GM18511 (cell line): ENCODE measurements around the gene BCAS3.
"Not testable (repeated sequence)": the region's sequence is repeated elsewhere in the genome, so short reads cannot be mapped to it uniquely, and the experiment has no call there.

Source experiments
- ATAC-seq: cut with Tn5 transposase; IDR thresholded peaks from one replicate; pipeline ENCODE4 v1.9.1; 2021; ENCODE audit warnings: mild to moderate bottlenecking, moderate library complexity; ENCODE audit not compliant: unreplicated experiment

BCAS3 gene

DNA sequence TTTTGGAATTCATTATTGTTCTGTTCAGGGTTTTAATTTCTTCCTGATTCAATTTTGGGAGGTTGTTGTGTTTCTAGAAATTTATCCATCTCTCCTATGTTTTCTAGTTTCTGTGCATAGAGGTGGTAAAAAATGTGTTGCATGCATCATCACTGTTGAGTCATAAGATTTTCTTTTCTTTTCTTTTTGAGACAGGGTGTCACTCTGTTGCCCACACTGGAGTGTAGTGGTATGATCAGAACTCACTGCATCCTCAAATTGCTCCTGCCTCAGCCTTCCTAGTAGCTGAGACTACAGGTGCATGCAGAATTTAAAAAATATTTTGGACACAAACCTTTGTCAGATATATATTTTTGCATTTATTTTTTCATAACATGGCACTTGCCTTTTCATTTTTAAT, 184.8 kb downstream of the BCAS3 start:
- no peak for ATAC-seq

DNA sequence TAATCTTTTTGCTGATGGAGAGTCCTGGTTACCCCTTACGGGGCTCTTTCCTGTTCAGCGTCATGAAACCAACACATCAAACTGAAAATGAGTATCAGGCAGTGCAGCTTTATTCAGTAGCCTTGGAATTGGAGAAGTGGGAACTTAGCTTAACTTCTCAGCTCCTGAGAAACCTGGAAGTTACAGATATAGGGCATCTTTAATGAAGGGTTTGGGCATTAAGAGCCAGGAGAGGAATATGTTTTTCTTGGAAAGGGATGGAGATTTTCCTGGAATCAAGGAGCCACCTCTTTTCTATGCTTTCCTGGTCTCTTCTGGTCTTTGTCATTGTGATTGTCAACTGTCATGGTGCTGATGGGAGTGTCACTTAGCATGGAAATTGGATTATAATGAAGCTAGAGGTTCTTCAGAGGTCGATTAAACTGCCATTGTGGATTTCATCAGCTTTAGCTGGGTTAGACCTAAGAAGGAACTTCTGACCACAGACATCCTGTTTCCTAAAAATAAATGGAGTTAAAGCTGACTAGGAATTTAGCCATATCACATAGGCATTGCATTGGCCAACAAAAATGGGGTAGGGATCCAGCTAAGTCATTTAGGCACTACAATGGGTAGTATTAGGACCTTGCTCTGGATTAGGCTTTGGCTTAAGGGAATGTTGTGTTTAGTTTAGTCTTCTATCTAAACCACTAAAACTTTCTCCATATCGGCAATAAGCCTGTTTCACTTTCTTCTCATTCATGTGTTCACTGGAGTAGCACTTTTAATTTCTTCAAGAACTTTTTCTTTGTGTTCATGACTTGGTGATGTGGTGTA, 186.4 kb downstream of the BCAS3 start:
- no peak for ATAC-seq

DNA sequence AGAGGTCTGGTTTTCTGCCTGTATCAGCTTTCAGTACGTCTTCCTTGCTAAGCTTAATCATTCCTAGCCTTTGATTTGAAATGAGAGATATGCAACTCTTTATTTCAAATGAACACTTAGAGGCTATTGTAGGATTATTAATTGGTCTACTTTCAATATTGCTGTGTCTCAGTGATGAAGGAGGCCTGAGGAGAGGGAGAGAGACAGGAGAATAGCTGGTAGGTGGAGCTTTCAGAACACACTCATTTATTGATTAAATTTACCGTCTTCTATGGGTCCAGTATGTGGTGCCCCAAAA, 187.0 kb downstream of the BCAS3 start:
- no peak for ATAC-seq

DNA sequence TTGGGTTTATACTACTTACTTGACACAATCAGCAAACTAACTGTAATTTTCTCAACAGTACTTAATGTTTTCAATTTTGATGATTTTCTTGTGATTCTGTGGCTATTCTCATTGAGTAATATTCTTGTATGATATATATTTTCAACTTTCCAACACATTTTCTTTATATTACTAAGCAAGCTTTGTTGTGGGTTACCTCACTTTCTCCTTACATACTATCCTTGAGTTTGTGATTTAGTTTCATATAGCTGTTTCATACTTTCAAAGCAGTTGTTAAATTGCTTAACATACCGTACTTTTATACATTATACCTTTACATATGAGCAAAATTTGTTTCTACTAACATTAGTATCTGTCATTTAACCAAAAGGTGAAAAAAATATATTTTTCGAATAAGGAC, 197.1 kb downstream of the BCAS3 start:
- ATAC-seq, result no peak

DNA sequence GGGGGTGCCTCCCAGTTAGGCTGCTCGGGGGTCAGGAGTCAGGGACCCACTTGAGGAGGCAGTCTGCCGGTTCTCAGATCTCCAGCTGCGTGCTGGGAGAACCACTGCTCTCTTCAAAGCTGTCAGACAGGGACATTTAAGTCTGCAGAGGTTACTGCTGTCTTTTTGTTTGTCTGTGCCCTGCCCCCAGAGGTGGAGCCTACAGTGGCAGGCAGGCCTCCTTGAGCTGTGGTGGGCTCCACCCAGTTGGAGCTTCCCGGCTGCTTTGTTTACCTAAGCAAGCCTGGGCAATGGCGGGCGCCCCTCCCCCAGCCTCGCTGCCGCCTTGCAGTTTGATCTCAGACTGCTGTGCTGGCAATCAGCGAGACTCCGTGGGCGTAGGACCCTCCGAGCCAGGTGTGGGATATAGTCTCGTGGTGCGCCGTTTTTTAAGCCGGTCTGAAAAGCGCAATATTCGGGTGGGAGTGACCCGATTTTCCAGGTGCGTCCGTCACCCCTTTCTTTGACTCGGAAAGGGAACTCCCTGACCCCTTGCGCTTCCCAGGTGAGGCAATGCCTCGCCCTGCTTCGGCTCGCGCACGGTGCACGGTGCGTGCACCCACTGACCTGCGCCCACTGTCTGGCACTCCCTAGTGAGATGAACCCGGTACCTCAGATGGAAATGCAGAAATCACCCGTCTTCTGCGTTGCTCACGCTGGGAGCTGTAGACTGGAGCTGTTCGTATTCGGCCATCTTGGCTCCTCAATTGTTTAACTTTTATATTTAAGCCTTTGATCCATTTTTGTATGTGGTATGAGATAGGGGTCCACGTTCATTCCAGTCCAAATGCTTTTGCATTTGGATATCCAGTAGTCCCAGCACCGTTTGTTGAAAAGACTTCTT, 209.3 kb downstream of the BCAS3 start:
- ATAC-seq, result not testable (repeated sequence)

DNA sequence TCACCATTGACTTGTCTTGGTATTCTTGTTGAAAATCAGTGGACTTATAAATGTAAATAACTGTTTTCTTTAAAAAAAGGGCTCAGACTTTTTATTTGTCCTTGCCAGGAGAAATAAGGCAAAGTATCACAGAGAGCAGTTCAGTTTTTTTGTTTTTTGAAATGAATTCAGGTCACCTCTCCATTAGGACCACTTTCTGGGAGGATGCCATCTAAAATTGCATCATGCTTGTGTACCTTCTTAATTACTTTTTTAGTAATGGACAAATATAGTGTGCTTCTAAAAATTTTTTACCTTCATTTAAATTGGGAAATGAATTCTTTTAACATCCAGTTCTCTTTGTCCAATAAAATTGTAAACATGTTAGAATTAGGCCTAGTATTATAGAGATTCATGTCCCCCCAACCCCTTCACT, 210.0 kb downstream of the BCAS3 start:
- ATAC-seq, result no peak

DNA sequence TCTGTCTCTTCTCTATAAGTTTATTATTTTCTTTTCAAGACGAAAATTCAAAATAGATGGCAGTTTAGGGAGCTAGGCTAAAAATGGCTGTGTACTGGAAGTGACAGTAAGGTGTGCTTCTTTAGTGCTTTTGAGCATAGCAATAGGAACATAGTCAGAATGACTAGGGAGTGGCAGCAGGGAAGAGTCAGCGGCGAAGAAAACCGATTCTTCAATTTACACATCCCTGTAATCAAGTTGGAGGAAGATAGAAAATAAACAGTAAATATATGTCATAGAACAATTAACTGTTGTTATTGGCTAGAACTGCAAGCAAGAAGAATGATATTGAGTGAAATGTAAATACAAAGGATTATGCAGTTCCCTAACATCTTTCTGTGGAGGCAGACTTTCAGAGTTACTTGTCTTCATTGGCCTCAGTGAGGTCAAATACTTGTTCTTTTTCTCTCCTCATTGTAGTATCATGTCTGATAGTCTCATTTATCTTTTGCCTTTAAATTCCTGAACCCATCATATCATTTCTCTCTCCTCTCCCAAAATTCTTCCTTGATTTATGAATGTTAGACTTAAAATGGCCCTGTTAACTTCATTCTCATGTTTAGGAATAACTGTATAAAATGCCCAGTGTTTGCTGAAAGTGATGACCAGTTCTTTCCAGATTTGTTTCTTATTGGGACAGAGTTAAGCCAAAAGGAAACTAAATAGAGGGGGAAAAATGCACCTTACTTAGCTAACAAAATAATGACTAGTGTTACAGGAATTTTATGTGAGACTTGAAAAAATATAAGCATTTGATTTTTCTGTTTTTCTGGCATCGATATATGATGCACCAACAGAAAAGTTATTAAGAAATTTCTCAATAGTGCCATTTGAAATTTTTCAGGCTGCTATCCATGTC, 211.4 kb downstream of the BCAS3 start:
- no peak for ATAC-seq

DNA sequence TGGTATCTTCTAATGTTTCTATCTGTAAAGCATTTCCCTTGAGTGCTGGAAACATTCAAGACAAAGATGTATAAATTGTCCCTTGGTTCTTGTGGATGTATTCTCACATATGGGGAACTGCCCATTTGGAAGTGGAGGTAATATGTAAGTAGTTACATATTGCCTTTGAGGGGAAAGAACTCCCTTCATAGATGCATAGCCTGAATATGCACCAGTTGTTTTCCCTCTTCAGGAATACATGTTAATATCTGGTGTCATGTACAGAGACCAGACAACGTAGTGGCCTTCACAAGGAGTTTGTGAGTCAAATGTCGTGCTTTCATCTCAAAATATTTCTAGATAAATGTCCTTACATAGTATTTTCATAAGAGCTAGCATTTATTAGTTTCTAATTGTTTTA, 213.5 kb downstream of the BCAS3 start:
- no peak for ATAC-seq

DNA sequence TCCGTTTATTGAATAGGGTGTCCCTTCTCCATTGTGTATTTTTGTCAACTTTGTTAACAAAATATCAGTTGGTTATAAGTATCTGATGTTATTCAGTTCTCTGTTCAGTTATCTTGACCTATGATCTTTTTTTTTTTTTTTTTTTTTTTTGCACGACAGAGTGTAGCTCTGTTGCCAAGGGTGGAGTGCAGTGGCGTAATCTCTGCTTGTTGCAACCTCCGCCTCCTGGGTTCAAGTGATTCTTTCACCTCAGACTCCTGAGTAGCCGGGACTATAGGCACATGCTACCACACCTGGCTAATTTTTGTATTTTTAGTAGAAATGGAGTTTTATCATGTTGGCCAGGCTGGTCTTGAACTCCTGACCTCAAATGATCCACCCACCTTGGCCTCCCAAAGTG, 215.8 kb downstream of the BCAS3 start:
- no peak for ATAC-seq

DNA sequence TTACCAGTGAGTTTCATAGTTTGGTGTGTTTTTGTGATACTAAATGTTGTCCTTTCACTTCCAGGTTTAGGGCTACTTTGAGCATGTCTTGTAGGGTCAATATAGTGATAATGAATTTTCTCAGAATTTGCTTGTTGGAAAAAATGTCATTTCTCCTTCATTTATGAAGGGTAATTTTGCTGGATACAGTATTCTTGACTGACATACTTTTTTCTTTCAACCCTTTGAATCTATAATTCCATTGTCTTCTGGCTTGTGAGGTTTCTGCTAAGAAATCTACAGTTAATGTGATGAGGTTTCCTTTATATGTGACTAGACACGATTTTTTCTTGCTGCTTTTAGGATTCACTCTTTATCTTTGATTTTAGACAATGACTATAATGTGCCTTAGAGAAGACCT, 219.3 kb downstream of the BCAS3 start:
- no peak for ATAC-seq

DNA sequence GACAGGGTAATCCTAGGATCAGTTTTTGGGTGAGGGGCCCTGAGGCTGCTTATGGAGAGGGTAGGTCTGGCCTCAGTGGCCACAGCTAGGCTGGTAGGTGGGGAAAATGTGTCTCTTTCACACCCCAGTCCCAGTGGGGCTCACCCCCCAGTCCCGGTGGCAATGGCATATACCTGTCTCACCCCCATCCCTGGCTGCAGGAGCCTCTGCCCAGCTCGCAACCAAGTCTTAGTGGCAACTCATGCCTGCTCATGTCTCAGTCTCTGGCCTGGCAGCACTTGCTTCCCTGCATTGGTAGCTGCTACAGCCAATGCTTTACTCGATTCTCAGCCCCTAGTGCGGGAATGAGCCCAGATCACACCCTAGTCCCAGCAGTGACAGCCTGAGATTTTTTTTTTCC, 221.5 kb downstream of the BCAS3 start:
- no peak for ATAC-seq

DNA sequence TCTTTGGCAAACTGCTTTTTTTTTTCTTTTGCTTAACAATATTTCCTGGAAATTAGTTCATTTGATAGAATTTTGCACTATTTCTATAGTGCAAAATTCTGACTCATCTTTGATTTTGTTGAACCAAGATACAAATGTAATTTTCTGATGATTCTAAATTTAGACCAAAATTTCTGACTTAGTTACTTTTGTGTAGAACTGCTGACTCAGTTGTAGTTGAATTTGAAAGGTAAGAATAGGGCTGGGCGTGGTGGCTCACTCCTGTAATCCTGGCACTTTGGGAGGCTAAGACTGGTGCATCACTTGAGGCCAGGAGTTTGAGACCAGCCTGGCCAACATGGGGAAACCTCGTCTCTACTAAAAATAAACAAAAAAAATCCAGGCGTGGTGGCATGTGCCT, 223.0 kb downstream of the BCAS3 start:
- no peak for ATAC-seq

DNA sequence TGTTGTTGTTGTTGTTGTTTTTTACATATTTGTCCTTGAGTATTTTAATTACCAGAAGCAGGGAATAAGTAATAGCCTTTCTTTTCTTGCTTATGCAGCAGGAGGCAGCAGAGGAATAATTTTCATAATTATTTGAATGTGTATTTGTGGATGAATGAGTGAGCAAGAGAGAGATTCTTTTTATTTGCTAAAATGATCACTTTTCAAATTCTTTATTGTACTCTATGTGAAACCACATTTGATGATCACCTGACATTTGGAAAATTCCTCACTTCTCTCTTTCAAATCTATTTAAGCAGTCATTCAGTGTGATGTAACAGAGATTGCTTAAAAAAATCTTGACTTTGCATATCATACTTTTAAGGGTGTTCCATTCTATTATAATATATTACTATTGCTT, 223.6 kb downstream of the BCAS3 start:
- no peak for ATAC-seq

DNA sequence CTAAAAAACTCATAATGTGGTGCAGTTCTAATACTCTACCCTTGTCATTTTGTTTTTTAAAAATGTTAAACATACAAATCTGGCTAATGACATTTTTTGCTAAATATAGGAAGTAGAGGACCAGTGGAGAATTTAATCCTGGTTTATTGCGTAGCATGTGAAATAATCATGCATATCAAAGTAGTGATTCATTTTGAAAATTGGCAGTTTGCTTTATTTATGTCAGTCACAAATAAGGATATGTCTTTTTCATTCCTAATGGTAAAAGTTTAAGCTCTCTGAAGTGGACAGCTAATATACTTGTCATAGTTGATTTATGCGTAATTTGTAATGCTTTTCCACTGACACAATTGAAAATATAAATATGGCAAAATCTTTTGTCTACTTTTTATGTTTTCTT, 224.2 kb downstream of the BCAS3 start:
- no peak for ATAC-seq

DNA sequence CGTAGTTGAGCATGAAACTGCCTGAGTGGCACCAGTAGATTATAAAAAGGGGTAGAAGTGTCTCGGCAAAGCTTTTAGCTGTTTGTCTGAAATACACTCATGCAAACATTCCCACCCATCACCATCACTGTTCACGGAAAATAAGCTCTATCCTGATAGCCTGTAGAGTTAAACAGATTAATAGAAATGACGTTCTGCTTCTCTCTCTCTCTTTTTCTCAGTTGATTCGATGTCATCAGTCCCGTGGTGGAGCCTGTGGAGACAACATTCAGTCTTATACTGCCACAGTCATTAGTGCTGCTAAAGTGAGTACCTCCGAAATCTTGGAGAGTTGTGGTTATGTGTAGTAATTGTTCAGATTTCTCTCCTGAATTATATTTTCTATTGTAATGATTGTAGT, 224.7 kb downstream of the BCAS3 start:
- ATAC-seq, result no peak

DNA sequence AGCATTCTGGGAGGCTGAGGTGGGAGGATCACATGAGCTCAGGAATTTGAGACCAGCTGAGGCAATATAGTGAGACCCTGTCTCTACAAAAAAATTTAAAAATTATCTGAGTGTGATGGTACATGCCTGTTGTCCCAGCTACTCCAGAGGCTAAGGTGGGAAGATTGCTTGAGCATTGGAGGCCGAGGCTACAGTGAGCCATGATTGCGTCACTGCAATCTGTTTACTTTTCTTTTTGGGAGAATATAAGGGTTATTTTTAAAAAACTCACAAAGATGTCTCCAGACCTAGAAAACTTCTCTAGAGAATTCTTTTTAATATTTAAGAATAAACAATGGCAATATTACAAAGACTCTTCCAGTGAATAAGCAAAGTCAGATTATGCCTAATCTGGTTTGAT, 226.9 kb downstream of the BCAS3 start:
- no peak for ATAC-seq

DNA sequence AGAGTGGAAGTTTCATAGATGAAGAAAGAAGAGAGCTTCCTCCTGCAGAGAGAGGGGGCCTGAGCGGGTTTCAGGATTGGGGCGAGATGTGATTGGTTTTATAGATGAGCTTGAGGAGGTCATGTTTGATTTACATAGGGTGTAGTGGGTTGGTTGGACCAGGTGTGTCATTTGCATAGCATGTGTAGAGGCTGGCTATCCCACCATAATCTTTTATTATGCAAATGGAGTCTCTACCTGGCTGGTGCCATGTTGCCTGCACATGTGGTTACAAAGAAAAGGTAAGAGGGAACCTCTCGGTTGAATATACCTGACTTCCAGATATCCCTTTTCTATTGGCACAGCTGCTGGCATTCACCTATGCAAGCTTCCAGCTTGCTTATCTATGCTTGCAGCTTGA, 228.1 kb downstream of the BCAS3 start:
- no peak for ATAC-seq

DNA sequence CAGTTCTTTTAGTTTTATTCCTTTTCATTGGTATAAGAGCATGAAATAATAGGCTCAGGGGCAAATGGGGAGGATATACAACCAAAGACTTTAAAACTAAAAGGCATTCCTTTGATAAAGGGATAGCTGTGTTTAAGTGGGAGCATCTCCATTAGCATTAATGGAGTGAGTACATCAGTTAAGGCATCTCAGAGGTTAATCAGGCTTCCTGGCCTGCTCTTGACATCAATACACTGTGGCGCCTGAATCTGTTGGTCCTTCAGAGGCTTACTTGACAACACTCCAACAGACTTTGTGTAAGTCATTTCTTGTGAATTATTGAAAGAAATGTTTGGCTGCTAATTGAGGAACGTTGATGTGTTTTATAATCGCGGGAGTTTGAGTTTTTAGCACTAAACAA, 230.7 kb downstream of the BCAS3 start:
- no peak for ATAC-seq

DNA sequence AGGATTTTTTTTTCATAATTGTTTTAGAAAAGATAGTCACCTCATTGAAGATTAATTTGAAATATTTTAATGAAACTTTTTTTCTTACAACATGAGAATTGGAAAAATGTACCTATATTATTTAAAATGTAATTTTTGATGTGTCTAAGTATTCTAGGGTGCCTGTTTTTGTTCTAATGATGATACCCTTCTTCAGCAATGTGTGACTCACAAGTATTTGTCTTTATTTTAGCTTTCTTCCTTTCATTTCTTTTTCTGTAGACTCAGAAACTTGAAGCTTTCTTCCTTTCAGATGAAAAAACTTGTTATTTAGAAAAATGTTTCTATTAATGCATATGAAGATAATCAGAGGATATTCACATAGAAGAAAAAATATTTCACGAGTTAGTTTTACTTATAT, 231.8 kb downstream of the BCAS3 start:
- no peak for ATAC-seq

DNA sequence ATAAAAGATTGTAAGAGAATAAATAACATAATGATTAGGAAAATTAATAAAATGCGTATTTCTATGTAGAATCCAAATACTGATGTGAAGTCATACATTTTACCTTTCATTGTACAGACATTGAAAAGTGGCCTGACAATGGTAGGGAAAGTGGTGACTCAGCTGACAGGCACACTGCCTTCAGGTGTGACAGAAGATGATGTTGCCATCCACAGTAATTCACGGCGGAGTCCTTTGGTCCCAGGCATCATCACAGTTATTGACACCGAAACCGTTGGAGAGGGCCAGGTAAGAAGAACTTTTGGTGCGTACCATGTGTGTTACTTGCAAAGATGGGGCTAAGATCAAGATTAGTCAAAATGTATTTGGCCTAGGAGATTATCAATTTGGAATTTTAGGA, 232.8 kb downstream of the BCAS3 start:
- ATAC-seq, result no peak

DNA sequence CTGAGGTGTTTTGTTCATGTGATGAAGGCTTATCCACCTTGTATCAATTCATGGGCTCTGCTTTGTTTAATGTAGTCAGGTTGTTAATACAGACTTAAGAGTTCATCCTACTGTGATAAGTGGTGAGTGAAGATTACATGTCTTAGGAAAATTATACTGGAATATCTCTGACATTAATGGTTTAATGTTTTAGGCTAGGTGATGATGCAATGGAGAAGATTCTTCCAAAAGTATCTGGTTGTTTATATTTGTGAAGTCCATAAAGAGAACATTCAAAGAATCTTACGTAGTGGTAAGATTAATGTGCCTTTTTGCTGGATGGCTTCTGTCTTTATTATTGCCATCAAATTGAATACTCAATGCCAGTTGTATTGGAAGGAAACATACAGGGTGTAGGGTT, 236.4 kb downstream of the BCAS3 start:
- ATAC-seq, result no peak
